Measurements from ENCODE around the gene RUFY2.
A peak's percentile ranks its signal among the peaks of the same experiment; 100 is the strongest.
"Not testable (repeated sequence)": the region's sequence is repeated elsewhere in the genome, so short reads cannot be mapped to it uniquely, and the experiment has no call there.

Gene RUFY2, protein sequence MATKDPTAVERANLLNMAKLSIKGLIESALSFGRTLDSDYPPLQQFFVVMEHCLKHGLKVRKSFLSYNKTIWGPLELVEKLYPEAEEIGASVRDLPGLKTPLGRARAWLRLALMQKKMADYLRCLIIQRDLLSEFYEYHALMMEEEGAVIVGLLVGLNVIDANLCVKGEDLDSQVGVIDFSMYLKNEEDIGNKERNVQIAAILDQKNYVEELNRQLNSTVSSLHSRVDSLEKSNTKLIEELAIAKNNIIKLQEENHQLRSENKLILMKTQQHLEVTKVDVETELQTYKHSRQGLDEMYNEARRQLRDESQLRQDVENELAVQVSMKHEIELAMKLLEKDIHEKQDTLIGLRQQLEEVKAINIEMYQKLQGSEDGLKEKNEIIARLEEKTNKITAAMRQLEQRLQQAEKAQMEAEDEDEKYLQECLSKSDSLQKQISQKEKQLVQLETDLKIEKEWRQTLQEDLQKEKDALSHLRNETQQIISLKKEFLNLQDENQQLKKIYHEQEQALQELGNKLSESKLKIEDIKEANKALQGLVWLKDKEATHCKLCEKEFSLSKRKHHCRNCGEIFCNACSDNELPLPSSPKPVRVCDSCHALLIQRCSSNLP

DNA sequence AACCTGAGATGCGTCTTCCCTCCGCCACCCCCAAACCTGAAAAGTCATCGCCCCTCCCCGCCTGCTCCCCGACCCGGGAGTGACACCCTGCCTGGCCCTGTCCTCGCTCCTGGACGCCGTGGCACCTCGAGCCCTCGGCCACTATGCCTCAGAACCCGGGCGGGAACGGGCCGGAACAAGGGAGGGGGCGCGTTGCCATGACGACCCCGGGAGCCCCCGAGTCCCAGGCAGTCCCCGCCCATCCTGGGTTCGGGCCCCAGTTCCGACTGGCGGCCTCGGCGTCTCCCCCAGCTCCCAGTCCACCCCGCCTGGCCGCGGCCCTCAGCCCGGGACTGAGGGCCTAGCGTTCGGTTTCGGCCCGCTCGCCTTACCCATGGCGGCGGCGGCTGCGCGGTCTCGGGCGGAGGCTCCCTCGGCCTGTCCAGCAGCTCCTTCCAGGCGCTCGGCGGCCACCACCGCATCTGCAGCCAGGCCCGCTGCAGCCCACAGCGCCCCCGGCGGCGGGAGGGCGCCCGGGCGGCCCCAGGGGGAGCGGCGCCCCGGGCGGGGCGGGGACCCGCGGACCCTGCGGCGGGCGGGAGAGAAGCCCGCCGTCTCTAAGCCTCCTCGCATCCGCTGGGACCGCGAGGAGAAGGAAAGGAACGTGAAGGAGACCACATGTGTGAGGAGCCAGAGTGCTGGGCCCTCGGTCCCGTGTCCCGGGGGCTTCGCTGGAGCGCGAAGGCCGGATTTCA, at the start of gene RUFY2:
Gene RUFY2 (minus strand): TSS at position 463 of the 734 bp plus-strand sequence. CDS start 88 bp downstream, at position 375.
- peak; percentile 53 to 57 for DNase-seq (ENCODE audit: extremely low read depth in 1 of 2, low read depth in 1 of 2)

DNA sequence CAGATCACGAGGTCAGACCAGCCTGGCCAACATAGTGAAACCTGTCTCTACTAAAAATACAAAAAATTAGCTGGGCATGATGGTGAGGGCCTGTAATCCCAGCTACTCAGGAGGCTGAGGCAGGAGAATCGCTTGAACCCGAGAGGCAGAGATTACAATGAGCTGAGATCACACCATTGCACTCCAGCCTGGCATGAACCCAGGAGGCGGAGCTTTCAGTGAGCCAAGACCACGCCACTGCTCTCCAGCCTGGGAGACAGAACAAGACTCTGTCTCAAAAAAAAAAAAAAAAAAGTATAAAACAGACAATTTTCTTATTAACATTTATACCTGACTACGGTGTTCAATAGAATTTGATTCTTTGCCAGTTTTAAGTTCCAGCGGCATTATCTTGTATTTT, 42.6 kb upstream of the RUFY2 start:
- DNase-seq (ENCODE audit: extremely low read depth in 1 of 2, low read depth in 1 of 2), result not testable (repeated sequence)

DNA sequence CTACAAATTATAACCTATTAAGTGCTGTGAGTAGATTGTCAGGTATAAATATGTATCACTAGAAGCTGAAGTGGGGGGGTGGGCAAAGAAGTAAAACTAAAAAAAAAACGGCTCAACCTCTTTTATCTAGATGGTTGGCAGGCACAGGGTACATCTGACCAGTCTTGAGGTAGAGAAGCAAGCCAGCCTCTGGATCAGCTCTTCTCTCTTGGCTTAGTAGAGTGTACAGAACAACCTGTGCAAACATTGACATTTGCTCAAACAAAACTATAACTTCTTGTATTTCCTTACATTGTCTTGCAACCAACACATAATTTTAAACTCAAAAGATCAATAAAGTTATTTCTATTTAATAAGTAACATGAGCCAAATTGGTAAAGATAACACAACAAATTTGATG, 39.1 kb upstream of the RUFY2 start:
- no peak for DNase-seq (ENCODE audit: extremely low read depth in 1 of 2, low read depth in 1 of 2)

DNA sequence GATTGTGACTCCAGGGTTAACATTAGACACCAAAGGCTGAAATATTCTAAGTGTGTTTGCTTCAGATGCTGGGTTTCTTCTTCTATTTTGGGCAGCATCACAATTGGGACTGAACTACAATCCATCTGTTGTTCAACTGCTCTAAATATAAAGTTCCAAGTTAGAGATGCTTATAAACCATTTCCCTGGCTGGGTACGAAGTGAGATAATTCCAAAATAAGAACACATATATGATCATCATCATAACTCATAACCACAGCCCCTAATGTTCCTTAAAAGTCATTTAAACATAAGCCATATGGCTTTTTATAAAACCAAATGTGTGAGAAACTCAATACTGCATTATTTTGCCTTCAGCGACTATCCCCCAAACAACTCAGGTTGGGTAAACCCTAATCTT, 35.9 kb upstream of the RUFY2 start:
- no peak for DNase-seq (ENCODE audit: extremely low read depth in 1 of 2, low read depth in 1 of 2)

DNA sequence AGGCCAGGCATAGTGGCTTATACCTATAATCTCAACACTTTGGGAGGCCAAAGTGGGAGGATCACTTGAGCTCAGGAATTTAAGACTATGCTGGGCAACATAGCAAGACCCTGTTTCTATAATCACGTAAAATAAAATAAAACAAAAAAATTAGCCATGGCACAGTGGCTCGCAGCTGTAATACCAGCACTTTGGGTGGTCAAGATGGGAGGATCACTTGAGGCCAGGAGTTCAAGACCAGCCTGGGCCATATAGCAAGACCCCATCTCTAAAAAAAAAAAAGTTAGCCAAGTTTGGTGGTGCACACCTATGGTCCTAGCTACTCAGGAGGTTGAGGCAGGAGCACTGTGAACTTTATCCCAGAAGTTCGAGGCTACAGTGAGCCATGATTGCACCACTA, 33.8 kb upstream of the RUFY2 start:
- no peak for DNase-seq (ENCODE audit: extremely low read depth in 1 of 2, low read depth in 1 of 2)

DNA sequence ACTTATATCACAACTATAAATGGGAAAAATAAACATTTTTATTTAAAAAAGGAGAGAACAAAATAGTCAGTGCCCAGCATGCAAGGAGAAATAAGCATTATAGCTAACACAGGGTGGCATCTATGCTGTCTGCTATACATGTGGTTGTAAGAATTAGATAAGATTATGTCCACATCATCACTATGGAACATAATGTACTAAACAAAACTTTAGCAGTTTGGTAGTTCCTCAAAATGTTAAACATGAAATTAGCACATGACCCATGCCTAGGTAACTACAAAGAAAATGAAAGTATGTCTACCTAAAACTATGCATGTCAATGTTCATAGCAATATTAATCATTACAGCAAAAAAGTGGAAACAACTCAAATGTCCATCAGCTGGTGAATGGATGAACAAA, 28.7 kb upstream of the RUFY2 start:
- DNase-seq (ENCODE audit: extremely low read depth in 1 of 2, low read depth in 1 of 2), result no peak

DNA sequence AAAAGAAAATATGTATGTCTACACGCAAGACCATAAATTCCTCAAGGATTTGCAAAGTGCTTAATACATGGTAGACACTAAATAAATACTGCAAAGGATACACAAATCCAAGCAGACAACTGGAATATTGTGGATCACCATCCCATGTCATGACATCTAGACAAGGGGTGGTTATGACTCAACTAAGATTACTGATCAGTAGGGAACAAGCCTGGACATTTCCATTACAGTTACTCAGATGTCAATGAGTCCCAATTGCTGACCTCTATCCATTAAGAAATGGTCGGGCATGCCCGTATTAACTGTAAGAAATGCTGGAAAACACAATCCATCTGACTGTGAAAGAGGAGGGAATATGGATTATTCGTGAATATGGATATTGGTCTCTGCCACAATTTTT, 27.6 kb upstream of the RUFY2 start:
- DNase-seq (ENCODE audit: extremely low read depth in 1 of 2, low read depth in 1 of 2), result no peak

DNA sequence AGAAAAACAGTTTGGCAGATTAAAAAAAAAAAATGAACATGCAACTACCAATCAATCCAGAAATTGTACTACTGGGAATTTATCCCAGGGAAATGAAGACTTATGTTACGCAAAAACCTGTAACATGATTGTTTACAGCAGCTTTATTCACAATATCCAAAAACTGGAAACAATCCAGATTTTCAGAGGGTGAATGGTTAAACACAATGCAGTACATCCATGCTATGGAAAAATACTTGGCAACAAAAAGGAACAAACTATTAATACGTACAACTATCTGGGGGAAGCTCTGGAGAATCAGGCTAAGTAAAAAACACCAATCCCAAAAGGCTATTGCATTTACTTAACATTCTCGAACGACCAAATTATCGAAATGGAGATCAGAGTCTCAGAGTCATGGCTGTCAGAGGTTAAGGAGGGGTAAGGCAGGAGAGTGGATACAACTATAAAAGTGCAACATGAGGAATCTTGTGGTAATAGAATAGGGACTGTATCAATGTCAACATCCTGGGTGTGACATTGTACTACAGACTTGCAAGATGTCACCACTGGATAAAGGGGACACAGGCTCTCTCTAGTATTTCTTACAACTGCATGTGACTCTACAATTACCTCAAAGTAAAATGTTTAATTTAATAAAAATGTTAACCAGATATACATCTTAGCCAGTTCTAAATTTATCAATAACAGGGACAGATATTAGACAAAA, 21.5 kb upstream of the RUFY2 start:
- no peak for DNase-seq (ENCODE audit: extremely low read depth in 1 of 2, low read depth in 1 of 2)

DNA sequence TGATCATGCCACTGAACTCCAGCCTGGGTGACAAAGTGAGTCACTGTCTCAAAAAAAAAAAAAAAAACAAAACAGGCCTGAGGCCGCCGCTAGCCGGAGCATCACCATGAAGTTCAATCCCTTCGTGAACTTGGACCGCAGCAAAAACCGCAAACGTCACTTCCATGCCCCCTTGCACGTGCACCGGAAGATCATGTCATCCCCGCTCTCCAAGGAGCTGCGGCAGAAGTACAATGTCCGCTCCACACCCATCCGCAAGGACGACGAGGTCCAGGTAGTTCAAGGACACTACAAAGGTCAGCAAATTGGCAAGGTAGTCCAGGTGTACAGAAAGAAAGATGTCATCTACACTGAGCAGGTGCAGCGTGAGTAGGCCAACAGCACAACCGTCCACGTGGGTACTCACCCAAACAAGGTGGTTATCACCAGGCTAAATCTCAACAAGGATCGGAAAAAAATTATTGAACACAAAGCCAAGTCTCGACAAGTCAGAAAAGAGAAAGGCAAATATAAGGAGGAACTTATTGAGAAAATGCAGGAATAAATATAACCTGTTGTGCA, 17.5 kb upstream of the RUFY2 start:
- DNase-seq (ENCODE audit: extremely low read depth in 1 of 2, low read depth in 1 of 2), result no peak

DNA sequence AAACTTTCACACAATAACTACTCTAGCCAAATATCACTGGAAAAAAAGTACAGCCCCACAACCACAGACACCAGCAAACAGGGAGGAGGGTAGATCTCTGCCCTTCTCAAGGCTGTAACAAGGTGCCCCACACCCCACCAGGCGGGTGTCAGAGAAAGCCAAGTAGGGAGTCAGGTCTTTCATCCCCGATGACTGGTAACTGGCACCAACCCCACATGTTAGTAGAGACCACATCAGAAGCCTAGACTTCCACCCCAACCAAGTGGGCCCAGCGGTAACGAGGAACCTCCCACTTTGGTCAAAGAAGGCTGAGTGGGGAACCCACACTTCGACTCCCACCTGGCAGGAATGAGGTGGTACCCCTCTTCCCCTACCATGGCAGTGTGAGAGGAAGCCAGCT, 16.4 kb upstream of the RUFY2 start:
- peak; percentile 16 to 56 for DNase-seq (ENCODE audit: extremely low read depth in 1 of 2, low read depth in 1 of 2)

DNA sequence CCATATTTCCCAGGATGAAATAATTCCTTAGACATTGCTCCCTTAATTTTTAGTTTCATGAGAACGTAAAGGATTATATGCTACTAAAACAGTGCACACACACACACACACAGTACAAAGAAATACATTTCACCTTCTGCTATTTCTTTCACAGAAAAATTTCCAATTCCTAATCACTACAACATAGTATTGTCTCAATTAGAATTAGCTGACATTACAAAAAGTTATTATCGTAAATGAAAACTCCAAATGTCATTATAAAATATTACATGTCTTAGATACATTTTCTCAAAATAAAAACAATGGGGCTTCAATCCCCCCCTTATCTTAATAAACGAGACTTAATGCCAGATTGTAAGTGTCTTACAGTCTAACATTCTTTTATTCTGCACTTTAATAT, 12.3 kb upstream of the RUFY2 start:
- no peak for DNase-seq (ENCODE audit: extremely low read depth in 1 of 2, low read depth in 1 of 2)

DNA sequence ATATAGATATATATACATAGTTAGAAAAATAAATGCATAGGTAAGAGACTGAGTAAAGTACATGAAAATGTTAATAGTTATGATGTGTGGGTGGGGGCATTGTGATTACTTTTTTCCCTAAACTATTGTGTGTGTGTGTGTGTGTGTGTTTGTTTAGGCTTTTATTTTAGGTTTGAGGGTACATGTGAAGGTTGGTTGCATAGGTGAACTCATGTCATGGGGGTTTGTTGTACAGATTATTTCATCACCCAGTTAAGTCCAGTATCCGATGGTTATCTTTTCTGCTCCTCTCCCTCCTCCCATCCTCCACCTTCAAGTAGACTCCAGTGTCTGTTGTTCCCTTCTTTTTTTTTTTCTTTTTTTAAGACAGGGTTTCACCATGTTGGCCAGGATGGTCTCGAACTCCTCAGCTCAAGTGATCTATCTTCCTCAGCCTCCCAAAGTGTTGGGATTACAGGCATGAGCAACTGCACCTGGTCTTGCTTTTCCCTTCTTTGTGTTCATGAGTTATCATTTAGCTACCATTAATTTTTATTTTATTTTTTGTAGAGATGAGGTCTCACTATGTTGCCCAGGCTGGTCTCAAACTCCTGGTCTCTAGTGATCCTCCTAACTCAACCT, 1.9 kb upstream of the RUFY2 start:
- no peak for DNase-seq (ENCODE audit: extremely low read depth in 1 of 2, low read depth in 1 of 2)

DNA sequence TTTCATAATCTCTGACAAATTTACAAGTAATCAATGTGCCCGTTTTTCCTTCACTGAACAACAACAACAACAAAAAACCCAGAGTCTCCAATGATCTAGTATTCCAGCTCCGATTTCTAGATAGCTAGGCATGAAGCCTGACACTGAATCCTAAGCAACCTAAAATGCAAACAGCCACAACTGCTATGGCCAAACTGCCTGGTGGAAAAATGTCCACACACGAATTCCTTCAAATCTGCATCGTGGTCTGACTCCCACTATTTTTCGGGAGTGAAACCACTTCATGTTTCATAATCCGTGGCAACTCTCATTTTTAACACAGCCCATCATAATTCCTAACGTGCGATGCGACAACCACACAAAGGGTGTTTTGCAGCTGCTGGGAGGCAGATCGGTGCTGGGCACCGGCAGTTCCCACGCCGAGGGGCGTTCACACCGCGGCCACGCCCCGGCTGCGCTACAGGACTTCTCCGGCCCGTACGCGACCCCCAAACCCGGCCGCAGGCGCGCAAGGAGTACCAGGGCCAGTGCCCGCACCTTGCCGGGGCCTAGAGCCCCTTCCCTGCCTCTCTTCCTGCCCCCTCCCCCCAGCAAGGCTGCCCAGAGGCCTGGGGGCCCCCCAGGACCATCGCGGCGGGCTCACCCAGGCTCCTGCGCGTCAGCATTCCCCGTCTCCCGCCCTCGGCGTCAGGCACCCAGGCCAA, 814 bp downstream of the RUFY2 start:
- DNase-seq (ENCODE audit: extremely low read depth in 1 of 2, low read depth in 1 of 2), result peak; percentile 16 to 26

DNA sequence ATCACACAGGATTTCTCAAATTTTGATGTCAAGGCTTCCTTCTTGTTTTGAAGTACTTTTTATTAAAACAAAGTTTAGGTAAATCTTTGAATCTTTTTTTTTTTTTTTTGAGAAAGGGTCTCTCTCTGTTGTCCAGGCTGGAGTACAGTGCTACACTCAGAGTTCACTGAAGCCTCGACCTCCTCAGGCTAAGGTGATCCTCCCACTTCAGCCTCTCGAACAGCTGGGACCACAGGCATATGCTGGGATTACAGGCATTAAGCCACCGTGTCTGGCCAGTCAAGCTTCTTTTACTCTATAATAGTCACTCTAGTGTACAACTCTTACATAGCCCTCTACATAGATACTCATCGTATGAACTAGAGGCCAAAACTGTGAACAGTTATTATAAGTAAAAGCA, 3.4 kb downstream of the RUFY2 start:
- no peak for DNase-seq (ENCODE audit: extremely low read depth in 1 of 2, low read depth in 1 of 2)

DNA sequence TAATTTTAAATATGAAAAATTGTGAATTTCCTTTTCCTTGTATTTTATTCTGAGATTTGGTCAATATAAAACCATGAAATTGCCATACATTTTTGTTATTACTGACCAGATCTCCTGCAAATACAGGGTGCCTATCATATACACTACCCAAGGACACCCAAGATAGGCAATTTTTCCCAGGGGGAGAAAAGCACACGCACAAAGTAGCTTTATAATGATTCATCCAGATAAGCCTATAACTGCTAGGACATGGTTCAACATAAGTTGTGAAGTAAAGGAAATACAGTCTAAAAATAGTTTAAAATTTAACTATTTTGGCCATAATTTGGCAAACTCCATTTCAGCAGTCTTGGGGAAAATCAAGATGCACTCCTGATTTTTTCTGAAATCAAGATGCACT, 4.8 kb downstream of the RUFY2 start:
- no peak for DNase-seq (ENCODE audit: extremely low read depth in 1 of 2, low read depth in 1 of 2)

DNA sequence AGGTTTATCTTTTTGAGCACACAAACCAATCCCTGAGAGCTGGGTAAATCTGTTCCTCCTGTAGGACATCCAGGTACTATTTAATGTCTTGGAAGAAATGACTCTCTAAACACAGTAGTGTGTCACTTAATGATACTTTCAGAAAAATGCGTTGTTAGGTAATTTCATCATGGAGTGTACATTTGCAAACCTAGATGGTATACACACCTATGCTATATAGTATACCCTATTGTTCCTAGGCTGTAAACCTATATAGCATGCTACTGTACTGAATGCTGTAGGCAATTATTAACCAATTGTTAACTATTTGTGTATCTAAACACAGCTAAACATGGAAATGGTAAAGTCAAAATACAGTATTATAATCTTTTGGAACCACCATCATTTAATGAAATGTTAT, 10.1 kb downstream of the RUFY2 start:
- no peak for DNase-seq (ENCODE audit: extremely low read depth in 1 of 2, low read depth in 1 of 2)

DNA sequence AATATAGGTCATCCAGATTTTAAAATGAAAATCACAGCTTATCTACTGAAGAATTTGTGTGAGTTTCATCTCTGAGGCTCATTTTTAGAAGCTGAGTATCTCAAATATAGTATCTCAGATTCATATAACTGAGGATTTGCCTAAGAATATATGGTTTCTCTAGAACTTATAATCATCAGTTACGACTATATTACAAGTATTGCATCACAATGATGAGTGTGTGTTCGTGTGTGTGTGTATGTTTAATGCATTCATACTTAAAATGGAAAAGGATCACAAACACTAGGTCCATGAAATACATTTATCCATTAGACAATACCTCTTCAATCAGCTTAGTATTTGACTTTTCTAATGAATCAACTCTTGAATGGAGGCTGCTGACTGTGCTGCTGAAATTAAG, 21.3 kb downstream of the RUFY2 start:
- DNase-seq (ENCODE audit: extremely low read depth in 1 of 2, low read depth in 1 of 2), result no peak

DNA sequence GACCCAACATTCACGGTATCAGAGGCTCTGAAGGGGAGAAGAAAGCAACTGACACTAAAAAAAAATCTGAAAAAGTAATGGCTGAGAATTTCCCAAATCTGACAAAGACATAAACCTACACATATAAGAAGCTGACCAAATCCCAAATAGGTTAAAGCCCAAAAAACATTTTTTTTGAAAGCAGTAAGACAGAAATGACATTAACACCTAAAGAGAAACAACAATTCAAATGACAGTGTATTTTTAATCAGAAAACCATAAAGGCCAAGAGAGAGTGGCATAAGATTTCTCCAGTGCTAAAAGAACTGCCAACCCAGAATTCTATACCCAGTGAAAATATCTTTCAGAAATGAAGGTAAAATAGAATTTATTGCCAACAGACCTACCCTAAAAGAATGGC, 35.5 kb downstream of the RUFY2 start:
- DNase-seq (ENCODE audit: extremely low read depth in 1 of 2, low read depth in 1 of 2), result no peak

DNA sequence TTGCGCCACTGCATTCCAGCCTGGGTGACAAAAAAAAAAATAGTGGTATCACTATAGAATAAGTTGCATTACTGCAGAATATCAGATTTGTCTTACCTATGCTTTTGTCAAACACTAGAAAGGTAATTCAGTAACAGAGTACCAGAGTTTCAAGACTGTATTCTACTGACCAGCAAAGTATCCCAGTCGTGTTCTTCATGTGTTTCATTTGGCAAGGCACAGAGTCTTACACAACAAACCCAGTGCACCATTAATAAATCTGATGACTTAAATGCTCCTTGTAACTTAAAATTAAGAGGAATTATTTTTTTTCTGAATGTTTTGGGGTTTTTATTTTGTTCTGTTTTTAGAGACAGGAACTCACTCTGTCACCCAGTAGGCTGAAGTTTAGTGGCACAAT, 40.0 kb downstream of the RUFY2 start:
- no peak for DNase-seq (ENCODE audit: extremely low read depth in 1 of 2, low read depth in 1 of 2)

DNA sequence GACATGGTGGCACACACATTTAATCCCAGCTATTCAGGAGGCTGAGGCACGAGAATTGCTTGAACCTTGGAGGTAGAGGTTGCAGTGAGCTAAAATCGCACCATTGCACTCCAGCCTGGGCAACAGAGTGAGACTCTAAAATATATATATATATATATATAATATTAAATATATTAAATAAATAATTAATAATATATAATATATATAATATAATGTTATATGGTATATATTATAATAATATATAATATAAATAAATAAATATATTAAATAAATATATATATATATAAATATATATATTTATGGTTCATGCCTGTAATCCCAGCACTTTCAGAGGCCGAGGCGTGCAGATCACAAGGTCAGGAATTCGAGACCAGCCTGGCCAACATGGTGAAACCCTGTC, 40.5 kb downstream of the RUFY2 start:
- no peak for DNase-seq (ENCODE audit: extremely low read depth in 1 of 2, low read depth in 1 of 2)
